Measurements from ENCODE around the gene SV2B. TPM values are rescaled to one million over a fixed set of nuclear protein-coding genes. Genes with fewer than 3 reads are reported as not detected.

Gene SV2B
- total RNA-seq, 2 experiments from 2014 or later = not detected

GRCh38 chr15:91222052-91222451, 122.0 kb downstream of the SV2B start:
- intact Hi-C loops (cut with DNase I, micrococcal nuclease) = no loop called here
- no peaks in the 10 kb centered on the region for H3K4me1 Mint-ChIP-seq (ENCODE audit: low read depth)
- H3K9me3 Mint-ChIP-seq = no peaks in the 10 kb centered on the region
- ATAC-seq (ENCODE audit: poor library complexity) (no peak), DNase-seq (no peak)
- ChIA-PET POLR2A (no interaction called here), CTCF (no interaction called here)
- no peaks in the 10 kb centered on the region for H3K36me3 ChIP-seq (ENCODE audit: insufficient read depth, low read length)
- H3K27ac ChIP-seq (ENCODE audit: low read depth in 1 of 2, low read length in 2 of 2) = no peak overlapping the region
- no peak overlapping the region for H3K4me3 Mint-ChIP-seq
- TF ChIP-seq CTCF (IDR thresholded peaks at IDR 0.05) = no peak
- no peaks in the 10 kb centered on the region for H3K36me3 Mint-ChIP-seq (ENCODE audit: low read depth)
- no peaks in the 10 kb centered on the region for H3K9me3 ChIP-seq (ENCODE audit: control insufficient read depth in 1 of 2, insufficient read depth in 1 of 2, low read length in 2 of 2)
- no peak overlapping the region for H3K27ac Mint-ChIP-seq
- peaks cover 20 to 29% of the 10 kb centered on the region in 2 experiments for H3K27me3 ChIP-seq (ENCODE audit: control insufficient read depth in 1 of 2, insufficient read depth in 2 of 2, low read length in 2 of 2)
- H3K27me3 Mint-ChIP-seq = peaks cover 71% of the 10 kb centered on the region
- H3K4me1 ChIP-seq (ENCODE audit: insufficient read depth, low read length) = no peaks in the 10 kb centered on the region
- no peak overlapping the region for H3K4me3 ChIP-seq (ENCODE audit: low read length)

- Mint-ChIP-seq H3K4me1 (ENCODE audit: low read depth) (no peaks in the 10 kb centered on the region), H3K9me3 (no peaks in the 10 kb centered on the region), H3K27me3 (peaks cover 72% of the 10 kb centered on the region), H3K27ac (no peak overlapping the region), H3K36me3 (ENCODE audit: low read depth) (no peaks in the 10 kb centered on the region), H3K4me3 (no peak overlapping the region)
- Histone ChIP-seq H3K27ac (ENCODE audit: low read depth in 1 of 2, low read length in 2 of 2) (no peak overlapping the region), H3K36me3 (ENCODE audit: insufficient read depth, low read length) (no peaks in the 10 kb centered on the region), H3K9me3 (ENCODE audit: control insufficient read depth in 1 of 2, insufficient read depth in 1 of 2, low read length in 2 of 2) (no peaks in the 10 kb centered on the region), H3K4me1 (ENCODE audit: insufficient read depth, low read length) (no peaks in the 10 kb centered on the region), H3K27me3 (ENCODE audit: control insufficient read depth in 1 of 2, insufficient read depth in 2 of 2, low read length in 2 of 2) (peaks cover 19 to 21% of the 10 kb centered on the region in 2 experiments), H3K4me3 (ENCODE audit: low read length) (no peak overlapping the region)
- POLR2A ChIA-PET = no interaction called here
- no peak for DNase-seq
- ATAC-seq (ENCODE audit: poor library complexity) = no peak
- no peak for TF ChIP-seq CTCF (IDR thresholded peaks at IDR 0.05)
- CTCF ChIA-PET = no interaction called here
- intact Hi-C loops (cut with DNase I, micrococcal nuclease) = no loop called here
Measured at GRCh38 chr15:91223863-91224262, 123.8 kb downstream of the SV2B start.

GRCh38 chr15:91224755-91225380, 124.8 kb downstream of the SV2B start:
- H3K27ac ChIP-seq (ENCODE audit: low read depth in 1 of 2, low read length in 2 of 2) = no peak overlapping the region
- no peak overlapping the region for H3K4me3 ChIP-seq (ENCODE audit: low read length)
- H3K27me3 ChIP-seq (ENCODE audit: control insufficient read depth in 1 of 2, insufficient read depth in 2 of 2, low read length in 2 of 2) = peaks cover 17 to 21% of the 10 kb centered on the region in 2 experiments
- peak; percentile 42 for TF ChIP-seq CTCF (IDR thresholded peaks at IDR 0.05)
- intact Hi-C loops (cut with DNase I, micrococcal nuclease) = no loop called here
- Mint-ChIP-seq H3K4me1 (ENCODE audit: low read depth) (no peaks in the 10 kb centered on the region), H3K27me3 (peaks cover 72% of the 10 kb centered on the region), H3K9me3 (no peaks in the 10 kb centered on the region), H3K27ac (no peak overlapping the region), H3K4me3 (no peak overlapping the region), H3K36me3 (ENCODE audit: low read depth) (no peaks in the 10 kb centered on the region)
- ATAC-seq (ENCODE audit: poor library complexity) = no peak
- peak in 3 of 14 experiments; percentile 5 to 28 (median 21) for DNase-seq
- CTCF ChIA-PET = no interaction called here
- H3K4me1 ChIP-seq (ENCODE audit: insufficient read depth, low read length) = no peaks in the 10 kb centered on the region
- POLR2A ChIA-PET = no interaction called here
- H3K9me3 ChIP-seq (ENCODE audit: control insufficient read depth in 1 of 2, insufficient read depth in 1 of 2, low read length in 2 of 2) = no peaks in the 10 kb centered on the region
- H3K36me3 ChIP-seq (ENCODE audit: insufficient read depth, low read length) = no peaks in the 10 kb centered on the region

Data from CD4-positive, alpha-beta T cell (primary cell).